Liver (tissue), 9 donors: ENCODE data around the gene PDE1C. TPM values are rescaled to one million over a fixed set of nuclear protein-coding genes. Genes with fewer than 3 reads are reported as not detected.

Source experiments
- DNase-seq: peaks from one replicate; pipeline ENCODE4 v3.0.0-alpha.2; 2017; ENCODE audit warnings: low spot score
- H3K27ac ChIP-seq, 2 donors: one replicate each; pipeline ENCODE4 v1.7.0; 2013; ENCODE audit warnings: inconsistent platforms in 2 of 2, low read length in 2 of 2, control low read depth in 1 of 2, low read depth in 1 of 2, mild to moderate bottlenecking in 1 of 2
- H3K27me3 ChIP-seq, 4 donors: one replicate each; pipeline versions ENCODE4 v1.6.1 to v1.7.0; 2013; ENCODE audit warnings: low read length in 3 of 4, inconsistent platforms in 1 of 4, mild to moderate bottlenecking in 1 of 4, moderate library complexity in 1 of 4; ENCODE audit not compliant: control insufficient read depth in 4 of 4, insufficient read depth in 4 of 4
- H3K36me3 ChIP-seq, 4 donors: one replicate each; pipeline versions ENCODE4 v1.6.1 to v1.7.0; 2013; ENCODE audit warnings: low read length in 3 of 4, mild to moderate bottlenecking in 3 of 4, low read depth in 1 of 4, moderate library complexity in 1 of 4; ENCODE audit not compliant: control insufficient read depth in 4 of 4, insufficient read depth in 3 of 4
- H3K4me1 ChIP-seq, 4 donors: one replicate each; pipeline versions ENCODE4 v1.6.1 to v1.7.0; 2013; ENCODE audit warnings: low read length in 3 of 4, mild to moderate bottlenecking in 3 of 4, moderate library complexity in 1 of 4; ENCODE audit not compliant: control insufficient read depth in 4 of 4, insufficient read depth in 4 of 4
- H3K4me3 ChIP-seq, 3 donors: one replicate each; pipeline versions ENCODE4 v1.6.1 to v1.7.0; 2013; ENCODE audit warnings: low read length in 3 of 3, control low read depth in 1 of 3, low read depth in 1 of 3, mild to moderate bottlenecking in 1 of 3
- H3K9ac ChIP-seq, 2 donors: one replicate each; pipeline ENCODE4 v1.7.0; 2013; ENCODE audit warnings: low read length in 2 of 2, mild to moderate bottlenecking in 2 of 2, moderate library complexity in 2 of 2, control low read depth in 1 of 2, low read depth in 1 of 2
- H3K9me3 ChIP-seq, 4 donors: one replicate each; pipeline versions ENCODE4 v1.6.1 to v1.7.0; 2013; ENCODE audit warnings: low read length in 3 of 4; ENCODE audit not compliant: control insufficient read depth in 4 of 4
- ATF3 ChIP-seq: IDR thresholded peaks from 2 replicates; pipeline ENCODE4 v1.6.1; 2016; ENCODE audit warnings: antibody characterized with exemption
- EGR1 ChIP-seq, 2 donors: IDR thresholded peaks; 2 replicates each; pipeline ENCODE4 v1.6.1; 2016 to 2018; ENCODE audit warnings: antibody characterized with exemption in 2 of 2, low read depth in 2 of 2
- FOXA1 ChIP-seq: IDR thresholded peaks from 2 replicates; pipeline ENCODE4 v1.6.1; 2016; ENCODE audit warnings: antibody characterized with exemption
- FOXA2 ChIP-seq: IDR thresholded peaks from 2 replicates; pipeline ENCODE4 v1.6.1; 2016; ENCODE audit warnings: antibody characterized with exemption
- GABPA ChIP-seq, 2 donors: IDR thresholded peaks in 1 of 2; conservative IDR thresholded peaks in 1 of 2; 2 replicates each; pipeline ENCODE4 v1.6.1; 2016; ENCODE audit warnings: antibody characterized with exemption in 2 of 2, mild to moderate bottlenecking in 1 of 2, moderate library complexity in 1 of 2
- HNF4A ChIP-seq, 2 donors: conservative IDR thresholded peaks; 2 replicates each; pipeline ENCODE4 v1.6.1; 2016; ENCODE audit warnings: antibody characterized with exemption in 2 of 2, mild to moderate bottlenecking in 2 of 2
- HNF4G ChIP-seq: IDR thresholded peaks from 2 replicates; pipeline ENCODE4 v1.6.1; 2016; ENCODE audit warnings: antibody characterized with exemption
- NR2F2 ChIP-seq: IDR thresholded peaks from 2 replicates; pipeline ENCODE4 v1.6.1; 2016; ENCODE audit warnings: antibody characterized with exemption
- RAD21 ChIP-seq, 2 donors: IDR thresholded peaks; 2 replicates each; pipeline ENCODE4 v1.6.1; 2016; ENCODE audit warnings: antibody characterized with exemption in 2 of 2, mild to moderate bottlenecking in 2 of 2
- SP1 ChIP-seq: IDR thresholded peaks from 2 replicates; pipeline ENCODE4 v1.6.1; 2018; ENCODE audit warnings: antibody characterized with exemption, mild to moderate bottlenecking
- TAF1 ChIP-seq: conservative IDR thresholded peaks from 2 replicates; pipeline ENCODE4 v1.6.1; 2016; ENCODE audit warnings: antibody characterized with exemption, mild to moderate bottlenecking
- YY1 ChIP-seq: IDR thresholded peaks from 2 replicates; pipeline ENCODE4 v1.6.1; 2016; ENCODE audit warnings: antibody characterized with exemption, mild to moderate bottlenecking
- WGBS: extraction: QIAGEN DNeasy Blood & Tissue Kit; methylation state at CpG from one replicate; pipeline ENCODE4 v1.1.7; 2013; 5-methylcytosine and 5-hydroxymethylcytosine counted together
- polyA plus RNA-seq, 2 donors: library from polyadenylated mRNA; stranded (reverse) in 1 of 2; unstranded in 1 of 2; fragments of 200-250 nt in 1 of 2; fragments of >200 nt in 1 of 2; fragmentation: Nextera tagmentation in 1 of 2; extraction: Ambion mirVana in 1 of 2; gene quantifications; one replicate each; pipeline versions ENCODE4 v1.2.1 to v1.2.3, GENCODE V29; 2013 to 2015
- total RNA-seq, 2 donors: library from RNA; depleted of rRNA; stranded (reverse); fragments of >200 nt; gene quantifications; one replicate each; pipeline ENCODE4 v1.2.3, GENCODE V29; 2014
- TF ChIP-seq, protein P1 (sequence below): IDR thresholded peaks from 2 replicates; pipeline ENCODE4 v1.6.1; 2016; ENCODE audit warnings: antibody characterized with exemption
- TF ChIP-seq, protein P2 (sequence below): IDR thresholded peaks from 2 replicates; pipeline ENCODE4 v1.6.1; 2016; ENCODE audit warnings: antibody characterized with exemption
- donor health status: healthy.
- donor health status: healthy.
- donor health status: healthy.
- donor health status: healthy.
- donor health status: healthy.

Gene PDE1C
- total and polyA plus RNA-seq, 4 donors = 0.05 to 0.92 (median 0.47) TPM; not detected in 1

- no peaks in the 10 kb centered on the region for H3K36me3 ChIP-seq
- H3K27ac ChIP-seq = no peak overlapping the region
- H3K4me1 ChIP-seq = no peaks in the 10 kb centered on the region
- no peaks in the 10 kb centered on the region for H3K9me3 ChIP-seq
- no peak for DNase-seq
- no peak overlapping the region for H3K4me3 ChIP-seq
- TF ChIP-seq, protein P1, sequence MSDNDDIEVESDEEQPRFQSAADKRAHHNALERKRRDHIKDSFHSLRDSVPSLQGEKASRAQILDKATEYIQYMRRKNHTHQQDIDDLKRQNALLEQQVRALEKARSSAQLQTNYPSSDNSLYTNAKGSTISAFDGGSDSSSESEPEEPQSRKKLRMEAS = no peak
- TF ChIP-seq EGR1 (IDR thresholded peaks at IDR 0.05; ENCODE audit: low read depth in 2 of 2) (no peak), TAF1 (no peak), FOXA1 (no peak), FOXA2 (no peak), NR2F2 (no peak), SP1 (no peak), ATF3 (no peak), HNF4A (conservative IDR thresholded peaks at IDR 0.05) (no peak)
- TF ChIP-seq, protein P2, sequence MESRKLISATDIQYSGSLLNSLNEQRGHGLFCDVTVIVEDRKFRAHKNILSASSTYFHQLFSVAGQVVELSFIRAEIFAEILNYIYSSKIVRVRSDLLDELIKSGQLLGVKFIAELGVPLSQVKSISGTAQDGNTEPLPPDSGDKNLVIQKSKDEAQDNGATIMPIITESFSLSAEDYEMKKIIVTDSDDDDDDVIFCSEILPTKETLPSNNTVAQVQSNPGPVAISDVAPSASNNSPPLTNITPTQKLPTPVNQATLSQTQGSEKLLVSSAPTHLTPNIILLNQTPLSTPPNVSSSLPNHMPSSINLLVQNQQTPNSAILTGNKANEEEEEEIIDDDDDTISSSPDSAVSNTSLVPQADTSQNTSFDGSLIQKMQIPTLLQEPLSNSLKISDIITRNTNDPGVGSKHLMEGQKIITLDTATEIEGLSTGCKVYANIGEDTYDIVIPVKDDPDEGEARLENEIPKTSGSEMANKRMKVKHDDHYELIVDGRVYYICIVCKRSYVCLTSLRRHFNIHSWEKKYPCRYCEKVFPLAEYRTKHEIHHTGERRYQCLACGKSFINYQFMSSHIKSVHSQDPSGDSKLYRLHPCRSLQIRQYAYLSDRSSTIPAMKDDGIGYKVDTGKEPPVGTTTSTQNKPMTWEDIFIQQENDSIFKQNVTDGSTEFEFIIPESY = no peak
- WGBS = 67% methylated on average over 3 of the region's 3 CpGs
- H3K9ac ChIP-seq = no peak overlapping the region
- no peaks in the 10 kb centered on the region for H3K27me3 ChIP-seq
Measured at GRCh38 chr7:31788883-31789680, 281.1 kb downstream of the PDE1C start.

- TF ChIP-seq RAD21 (IDR thresholded peaks at IDR 0.05) = no peak
- DNase-seq = no peak
- Histone ChIP-seq H3K27ac (no peak overlapping the region), H3K4me3 (no peak overlapping the region), H3K4me1 (no peaks in the 10 kb centered on the region), H3K9me3 (no peaks in the 10 kb centered on the region), H3K27me3 (no peaks in the 10 kb centered on the region), H3K36me3 (no peaks in the 10 kb centered on the region), H3K9ac (no peak overlapping the region)
- 85% methylated on average over 1 of the region's 1 CpG for WGBS
Measured at GRCh38 chr7:31788445-31788844, 281.8 kb downstream of the PDE1C start.

DNA sequence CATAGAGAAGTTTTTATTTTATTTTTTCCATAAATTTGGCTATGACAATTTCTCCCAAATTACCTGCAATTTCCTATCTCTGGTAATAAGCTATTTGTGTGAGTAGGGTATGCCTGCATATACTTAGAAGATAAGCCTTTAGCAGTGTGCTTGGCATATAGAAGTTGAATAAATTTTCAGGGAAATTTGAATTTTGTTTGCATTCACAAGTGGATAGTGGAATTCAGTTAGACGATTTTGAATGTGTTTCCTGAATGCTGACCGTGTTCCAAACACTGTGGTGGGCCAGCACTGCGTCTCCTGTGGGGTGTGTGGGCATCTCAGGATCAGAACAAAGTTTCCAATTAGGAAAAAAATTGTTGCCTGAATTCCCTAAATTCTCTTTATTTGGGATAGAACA is 283.9 kb downstream of the PDE1C start:
- TF ChIP-seq SP1 (no peak), HNF4G (no peak), EGR1 (IDR thresholded peaks at IDR 0.05; ENCODE audit: low read depth in 2 of 2) (no peak), NR2F2 (no peak), TAF1 (no peak), GABPA (IDR thresholded peaks at IDR 0.05 in 1 of 2, conservative IDR thresholded peaks at IDR 0.05 in 1 of 2) (no peak), YY1 (no peak)
- TF ChIP-seq, protein P2 = no peak
- no peak for DNase-seq
- H3K36me3 ChIP-seq = no peaks in the 10 kb centered on the region
- H3K9ac ChIP-seq = no peak overlapping the region
- H3K4me3 ChIP-seq = no peak overlapping the region
- 74% methylated on average over 3 of the region's 3 CpGs for WGBS
- no peaks in the 10 kb centered on the region for H3K9me3 ChIP-seq
- no peak overlapping the region for H3K27ac ChIP-seq
- H3K27me3 ChIP-seq = no peaks in the 10 kb centered on the region
- H3K4me1 ChIP-seq = no peaks in the 10 kb centered on the region
